HepG2 (cell line): Measurements from ENCODE around the gene NCOA1. TPM values are rescaled to one million over a fixed set of nuclear protein-coding genes. Genes with fewer than 3 reads are reported as not detected.

Experiments
- ATAC-seq: fragments of 200-7000 bp; cut with Tn5 transposase; 3 replicates; pipeline ENCODE4 v1.9.1; 2020; ENCODE audit warnings: mild to moderate bottlenecking, moderate library complexity
- BruUV-seq: library from RNA; stranded (reverse); fragments of 400-500 nt; replicated peaks from 2 replicates; lab custom pipeline; 2021; lab: Mats Ljungman, UMichigan
- CTCF ChIA-PET: fragments of 300-600 bp; formaldehyde crosslinking; extraction: SDS; loops from one replicate; lab custom pipeline; 2021; ENCODE audit warnings: low total read pairs, inconsistent platforms, low intra/inter-chr PET ratio; lab: Yijun Ruan, JAX
- POLR2A ChIA-PET: fragments of 350-600 bp; sonication (Branson Sonifier 250); formaldehyde crosslinking; loops from one replicate; lab custom pipeline; 2020; ENCODE audit warnings: antibody characterized with exemption, inconsistent platforms; lab: Yijun Ruan, JAX
- DNase-seq: peaks from one replicate; pipeline ENCODE4 v3.0.0-alpha.2; 2015; ENCODE audit warnings: low spot score
- FAIRE-seq: peaks from 3 replicates; lab custom pipeline; 2011; peaks lifted over from hg19 to GRCh38; lab: Jason Lieb, UNC
- H2AFZ ChIP-seq: one replicate; pipeline ENCODE4 v1.6.1; 2011; ENCODE audit warnings: low read length, inconsistent platforms
- H3K27ac ChIP-seq: fragments of 300-600 bp; 3 replicates; pipeline ENCODE4 v1.8.0; 2011; ENCODE audit warnings: mixed run types, mild to moderate bottlenecking, mixed read lengths, low read length, inconsistent platforms; ENCODE audit not compliant: insufficient read depth; ENCODE audit errors: extremely low read length
- H3K27me3 ChIP-seq, 2 experiments: fragments of 200-600 bp in 1 of 2; 2 replicates in 1 of 2; 3 replicates in 1 of 2; pipeline versions ENCODE4 v1.6.0 to v1.8.0; 2011; ENCODE audit warnings: low read length in 2 of 2, mild to moderate bottlenecking in 2 of 2, moderate library complexity in 2 of 2, inconsistent platforms in 1 of 2; ENCODE audit not compliant: insufficient read depth in 2 of 2, control insufficient read depth in 1 of 2
- H3K36me3 ChIP-seq, 2 experiments: fragments of 200-600 bp in 1 of 2; replicated peaks in 1 of 2; 2 replicates in 1 of 2; 3 replicates in 1 of 2; pipeline versions ENCODE4 v1.5.1 to v1.8.0; 2011; ENCODE audit warnings: low read length in 2 of 2, inconsistent platforms in 1 of 2; ENCODE audit not compliant: insufficient read depth in 2 of 2, control insufficient read depth in 1 of 2
- H3K4me1 ChIP-seq: 2 replicates; pipeline ENCODE4 v1.5.1; 2012; ENCODE audit warnings: low read length, inconsistent platforms; ENCODE audit not compliant: insufficient read depth
- H3K4me2 ChIP-seq: 2 replicates; pipeline ENCODE4 v1.6.0; 2011; ENCODE audit warnings: low read depth, low read length, inconsistent platforms
- H3K4me3 ChIP-seq, 3 experiments: fragments of 200-600 bp in 1 of 3; sonication (generic), shearing (Covaris generic) in 1 of 3; replicated peaks in 1 of 3; 2 replicates each; pipeline ENCODE4 v1.5.1; 2011 to 2016; ENCODE audit warnings: low read length in 3 of 3, inconsistent platforms in 2 of 3, low read depth in 2 of 3, mild to moderate bottlenecking in 2 of 3, control low read depth in 1 of 3, mixed read lengths in 1 of 3; ENCODE audit not compliant: insufficient read depth in 1 of 3
- H3K79me2 ChIP-seq: one replicate; pipeline ENCODE4 v1.6.1; 2011; ENCODE audit warnings: low read length, inconsistent platforms; ENCODE audit not compliant: insufficient read depth
- H3K9ac ChIP-seq: 2 replicates; pipeline ENCODE4 v1.6.0; 2011; ENCODE audit warnings: mild to moderate bottlenecking, low read depth, low read length, inconsistent platforms; ENCODE audit not compliant: insufficient read depth
- H3K9me3 ChIP-seq: 2 replicates; pipeline ENCODE4 v1.5.1; 2012; ENCODE audit warnings: mild to moderate bottlenecking, low read length
- H4K20me1 ChIP-seq: 2 replicates; pipeline ENCODE4 v1.6.0; 2011; ENCODE audit warnings: inconsistent platforms, mild to moderate bottlenecking, low read length, moderate library complexity; ENCODE audit not compliant: insufficient read depth
- CREBL2 ChIP-seq: sonication (generic); formaldehyde crosslinking; IDR thresholded peaks from 2 replicates; pipeline ENCODE4 v1.8.1; 2023; ENCODE audit warnings: missing genetic modification reagents, mild to moderate bottlenecking, borderline replicate concordance
- FOXP1 ChIP-seq, 2 experiments: fragments of 450-650 bp in 1 of 2; IDR thresholded peaks; 2 replicates each; pipeline ENCODE4 v1.6.1; 2017 to 2018; ENCODE audit warnings: antibody characterized with exemption in 1 of 2
- HOXA9 ChIP-seq: sonication (generic); formaldehyde crosslinking; IDR thresholded peaks from 2 replicates; pipeline ENCODE4 v1.8.1; 2022; ENCODE audit warnings: missing genetic modification reagents, mild to moderate bottlenecking, moderate library complexity, borderline replicate concordance
- KLF15 ChIP-seq: sonication (generic); formaldehyde crosslinking; IDR thresholded peaks from 2 replicates; pipeline ENCODE4 v1.8.1; 2023; ENCODE audit warnings: borderline replicate concordance, mild to moderate bottlenecking, inconsistent platforms, missing genetic modification reagents, mixed read lengths
- MAFF ChIP-seq: IDR thresholded peaks from 2 replicates; pipeline ENCODE4 v1.6.1; 2011; ENCODE audit warnings: low read depth, low read length, improper control_type of control experiment
- MAX ChIP-seq: IDR thresholded peaks from 2 replicates; pipeline ENCODE4 v1.6.1; 2012; ENCODE audit warnings: inconsistent platforms
- MLXIP ChIP-seq: sonication (generic); formaldehyde crosslinking; IDR thresholded peaks from 2 replicates; pipeline ENCODE4 v1.9.0; 2021; ENCODE audit warnings: missing genetic modification reagents, borderline replicate concordance
- MNT ChIP-seq: fragments of 450-650 bp; IDR thresholded peaks from 2 replicates; pipeline ENCODE4 v1.6.1; 2016
- NAIF1 ChIP-seq: sonication (generic); formaldehyde crosslinking; IDR thresholded peaks from 2 replicates; pipeline ENCODE4 v1.5.0; 2020; ENCODE audit warnings: mild to moderate bottlenecking, missing genetic modification reagents, borderline replicate concordance
- PTBP1 ChIP-seq: fragments of 200-400 bp; formaldehyde crosslinking; IDR thresholded peaks from 2 replicates; pipeline ENCODE4 v1.6.1; 2018; ENCODE audit warnings: low read length, low read depth; ENCODE audit not compliant: poor library complexity, severe bottlenecking
- ZFX ChIP-seq: sonication (generic); formaldehyde crosslinking; IDR thresholded peaks from 2 replicates; pipeline ENCODE4 v1.4.0; 2020; ENCODE audit warnings: mild to moderate bottlenecking, low read depth, missing genetic modification reagents, moderate library complexity
- ZNF230 ChIP-seq: sonication (generic); formaldehyde crosslinking; IDR thresholded peaks from 2 replicates; pipeline ENCODE4 v1.4.0; 2020; ENCODE audit warnings: mild to moderate bottlenecking, missing genetic modification reagents
- ZNF382 ChIP-seq: sonication (generic); formaldehyde crosslinking; IDR thresholded peaks from 2 replicates; pipeline ENCODE4 v1.5.0; 2020; ENCODE audit warnings: missing genetic modification reagents, mild to moderate bottlenecking, borderline replicate concordance
- ZNF687 ChIP-seq: sonication (generic); formaldehyde crosslinking; IDR thresholded peaks from 2 replicates; pipeline ENCODE4 v1.5.1; 2020; ENCODE audit warnings: mild to moderate bottlenecking, missing genetic modification reagents, moderate library complexity
- WGBS: methylation state at CpG from one replicate; pipeline ENCODE4 v1.1.6; 2017; ENCODE audit warnings: low lambda C conversion rate; 5-methylcytosine and 5-hydroxymethylcytosine counted together
- in situ Hi-C: cut with HindIII; loops from 2 replicates; pipeline ENCODE4 v1.10.0; 2017; ENCODE audit warnings: low pct_unique_long_range_greater_than_20kb; ENCODE audit not compliant: extremely low pct_ligation_motif_present
- intact Hi-C: fragments of 100-400 bp; cut with micrococcal nuclease; formaldehyde crosslinking; loops from one replicate; pipeline ENCODE4 v1.10.0; 2022; ENCODE audit not compliant: unreplicated experiment
- polyA plus RNA-seq, 8 experiments: library from polyadenylated mRNA; depleted of rRNA in 3 of 8; stranded (reverse) in 7 of 8; unstranded in 1 of 8; fragments of >200 nt; fragmentation: Illumina TruSeq in 4 of 8; extraction: Trizol in 4 of 8; gene quantifications; 2 replicates each; pipeline versions ENCODE4 v1.2.1 to v1.2.3, GENCODE V29; 2011 to 2016; ENCODE audit warnings: low read depth in 4 of 8, missing spikeins in 1 of 8, mixed read lengths in 1 of 8; ENCODE audit not compliant: insufficient read depth in 1 of 8
- total RNA-seq, 5 experiments: library from RNA; depleted of rRNA; stranded (reverse); fragments of >200 nt; fragmentation: Illumina TruSeq; extraction: Trizol; gene quantifications; 2 replicates each; pipeline ENCODE4 v1.2.3, GENCODE V29; 2016; ENCODE audit warnings: low read depth in 1 of 5

NCOA1 gene
- total and polyA plus RNA-seq, 2 of the 13 experiments (the other 11 are each of a cell fraction or from before 2014, with no cell fraction given) = 10.0 to 10.4 TPM

GRCh38 chr2:24576617-24577016 is 85.6 kb downstream of the NCOA1 start:
- Histone ChIP-seq H3K4me3 (no peak overlapping the region), H2AFZ (no peak overlapping the region), H3K4me2 (no peak overlapping the region), H3K36me3 (no peaks in the 10 kb centered on the region), H3K4me1 (no peaks in the 10 kb centered on the region), H3K9ac (no peak overlapping the region), H3K79me2 (no peaks in the 10 kb centered on the region), H3K27me3 (no peaks in the 10 kb centered on the region), H3K9me3 (no peaks in the 10 kb centered on the region), H4K20me1 (no peaks in the 10 kb centered on the region), H3K27ac (no peak overlapping the region)
- CTCF ChIA-PET = no interaction called here
- in situ Hi-C loops (no loop called here), intact Hi-C loops (no loop called here)
- ATAC-seq (no peak), DNase-seq (no peak), FAIRE-seq (no peak)
- POLR2A ChIA-PET = no interaction called here
- WGBS = 83% methylated on average over 1 of the region's 1 CpG
- BruUV-seq = no TSS peak
- TF ChIP-seq HOXA9 (no peak), FOXP1 (IDR thresholded peaks at IDR 0.05) (no peak), FOXP1 (CRISPR knock-in tag; IDR thresholded peaks at IDR 0.05) (no peak), MAFF (no peak), CREBL2 (CRISPR knock-in tag) (no peak), MAX (no peak), NAIF1 (CRISPR knock-in tag) (no peak), MLXIP (CRISPR knock-in tag) (no peak), MNT (no peak), ZFX (CRISPR knock-in tag) (no peak), ZNF687 (no peak), KLF15 (CRISPR knock-in tag) (no peak), ZNF230 (CRISPR knock-in tag) (no peak), ZNF382 (no peak), PTBP1 (no peak)
